Measurements from ENCODE around the gene ANO8. TPM values are rescaled to one million over a fixed set of nuclear protein-coding genes. Genes with fewer than 3 reads are reported as not detected.
A peak's percentile ranks its signal among the peaks of the same experiment; 100 is the strongest.

Gene ANO8
- total and polyA plus RNA-seq, 2 of the 13 experiments (the other 11 are each of a cell fraction or from before 2014, with no cell fraction given): 1.8 to 3.5 TPM

- TF ChIP-seq ZNF142 (CRISPR knock-in tag; IDR thresholded peaks at IDR 0.05) (peak; percentile 97), HINFP (CRISPR knock-in tag; IDR thresholded peaks at IDR 0.05; ENCODE audit: low read depth) (no peak), THAP11 (CRISPR knock-in tag; IDR thresholded peaks at IDR 0.05) (peak; percentile 94), PTBP1 (IDR thresholded peaks at IDR 0.05; ENCODE audit: low read depth, low read length, poor library complexity, severe bottlenecking) (no peak), ZNF609 (CRISPR knock-in tag; IDR thresholded peaks at IDR 0.05; ENCODE audit: borderline replicate concordance) (peak; percentile 46; the same call in 1 of the 2 replicates), ZNF570 (CRISPR knock-in tag; IDR thresholded peaks at IDR 0.05; ENCODE audit: borderline replicate concordance) (no peak), ZNF101 (CRISPR knock-in tag; IDR thresholded peaks at IDR 0.05; ENCODE audit: borderline replicate concordance, low read depth) (no peak), KAT7 (CRISPR knock-in tag; IDR thresholded peaks at IDR 0.05; ENCODE audit: borderline replicate concordance) (no peak), POLR2AphosphoS5 (IDR thresholded peaks at IDR 0.05; ENCODE audit: low read depth, low read length) (peak; percentile 70), CBX5 (CRISPR knock-in tag; IDR thresholded peaks at IDR 0.05; ENCODE audit: borderline replicate concordance) (no peak), ZNF296 (CRISPR knock-in tag; conservative IDR thresholded peaks at IDR 0.05) (no peak), NKX3-1 (CRISPR knock-in tag; IDR thresholded peaks at IDR 0.05) (peak; percentile 43; the same call in 1 of the 2 replicates), RFX1 (IDR thresholded peaks at IDR 0.05) (no peak; the same call in 1 of the 2 replicates), WIZ (CRISPR knock-in tag; IDR thresholded peaks at IDR 0.05) (peak; percentile 67; the same call in 1 of the 2 replicates), ETV5 (CRISPR knock-in tag; IDR thresholded peaks at IDR 0.05; ENCODE audit: borderline replicate concordance) (peak; percentile 37), ZKSCAN1 (IDR thresholded peaks at IDR 0.05; ENCODE audit: low read length) (no peak; the same call in 1 of the 2 replicates), MTF2 (CRISPR knock-in tag; IDR thresholded peaks at IDR 0.05; ENCODE audit: borderline replicate concordance) (no peak), ISL2 (CRISPR knock-in tag; IDR thresholded peaks at IDR 0.05) (peak; percentile 34; the same call in 1 of the 2 replicates)
Measured at GRCh38 chr19:17336872-17337674, 2.4 kb upstream of the ANO8 start, which contains the start of gene GTPBP3 (continued).
